Glutamatergic neuron (in vitro differentiated cells): ENCODE data around the gene PSMA6. TPM values are rescaled to one million over a fixed set of nuclear protein-coding genes. Genes with fewer than 3 reads are reported as not detected.

Experiments
- DNase-seq: peaks from one replicate; pipeline ENCODE4 v3.0.0; 2022
- H3K27ac Mint-ChIP-seq: one replicate; pipeline ENCODE4 v1.8.0; 2020; ENCODE audit warnings: mild to moderate bottlenecking, mixed read lengths, inconsistent platforms; ENCODE audit not compliant: unreplicated experiment
- H3K27me3 Mint-ChIP-seq: one replicate; pipeline ENCODE4 v1.8.0; 2020; ENCODE audit warnings: mild to moderate bottlenecking, moderate library complexity, mixed read lengths, inconsistent platforms; ENCODE audit not compliant: unreplicated experiment
- H3K36me3 Mint-ChIP-seq: one replicate; pipeline ENCODE4 v1.8.0; 2020; ENCODE audit warnings: mild to moderate bottlenecking, mixed read lengths, inconsistent platforms; ENCODE audit not compliant: unreplicated experiment
- H3K4me1 Mint-ChIP-seq: one replicate; pipeline ENCODE4 v1.8.0; 2020; ENCODE audit warnings: mild to moderate bottlenecking, low read depth, mixed read lengths, inconsistent platforms; ENCODE audit not compliant: unreplicated experiment
- H3K4me3 Mint-ChIP-seq: one replicate; pipeline ENCODE4 v1.8.0; 2020; ENCODE audit warnings: mild to moderate bottlenecking, mixed read lengths, inconsistent platforms; ENCODE audit not compliant: unreplicated experiment
- H3K9me3 Mint-ChIP-seq: one replicate; pipeline ENCODE4 v1.8.0; 2020; ENCODE audit warnings: mild to moderate bottlenecking, moderate library complexity, mixed read lengths, inconsistent platforms; ENCODE audit not compliant: unreplicated experiment
- total RNA-seq: library from RNA; stranded (reverse); fragmentation: NEBNext Ultra II Directional; extraction: Animal tissue kit (Norgen Biotek cat#: 25700); gene quantifications from one replicate; pipeline ENCODE4 v1.2.1, GENCODE V29; 2021; ENCODE audit not compliant: unreplicated experiment
- TF ChIP-seq, protein P1 (sequence below): fragments of 200-600 bp; sonication (generic); IDR thresholded peaks from one replicate; pipeline ENCODE4 v1.5.0; 2021; ENCODE audit not compliant: partially characterized antibody, unreplicated experiment

The PSMA6 gene
- total RNA-seq, 1 donor from 2014 or later, result 148 TPM

DNA sequence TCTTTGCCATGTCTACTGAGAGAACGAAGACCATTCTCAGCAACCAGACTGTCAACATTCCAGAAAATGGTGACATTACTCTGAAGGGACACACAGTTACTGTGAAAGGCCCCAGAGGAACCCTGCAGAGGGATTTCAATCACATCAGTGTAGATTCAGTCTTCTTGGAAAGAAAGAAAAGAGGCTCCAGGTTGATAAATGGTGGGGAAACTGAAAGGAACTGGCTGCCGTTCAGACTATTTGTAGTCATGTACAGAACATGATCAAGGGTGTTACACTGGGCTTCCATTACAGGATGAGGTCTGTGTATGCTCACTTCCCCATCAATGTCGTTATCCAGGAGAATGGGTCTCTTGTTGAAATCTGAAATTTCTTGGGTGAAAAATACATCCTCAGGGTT is 29.7 kb upstream of the PSMA6 start:
- Mint-ChIP-seq H3K4me3 (no peak overlapping the region), H3K27ac (no peak overlapping the region), H3K27me3 (no peaks in the 10 kb centered on the region), H3K36me3 (peaks cover 6% of the 10 kb centered on the region), H3K4me1 (no peaks in the 10 kb centered on the region), H3K9me3 (no peaks in the 10 kb centered on the region)
- TF ChIP-seq, protein P1, sequence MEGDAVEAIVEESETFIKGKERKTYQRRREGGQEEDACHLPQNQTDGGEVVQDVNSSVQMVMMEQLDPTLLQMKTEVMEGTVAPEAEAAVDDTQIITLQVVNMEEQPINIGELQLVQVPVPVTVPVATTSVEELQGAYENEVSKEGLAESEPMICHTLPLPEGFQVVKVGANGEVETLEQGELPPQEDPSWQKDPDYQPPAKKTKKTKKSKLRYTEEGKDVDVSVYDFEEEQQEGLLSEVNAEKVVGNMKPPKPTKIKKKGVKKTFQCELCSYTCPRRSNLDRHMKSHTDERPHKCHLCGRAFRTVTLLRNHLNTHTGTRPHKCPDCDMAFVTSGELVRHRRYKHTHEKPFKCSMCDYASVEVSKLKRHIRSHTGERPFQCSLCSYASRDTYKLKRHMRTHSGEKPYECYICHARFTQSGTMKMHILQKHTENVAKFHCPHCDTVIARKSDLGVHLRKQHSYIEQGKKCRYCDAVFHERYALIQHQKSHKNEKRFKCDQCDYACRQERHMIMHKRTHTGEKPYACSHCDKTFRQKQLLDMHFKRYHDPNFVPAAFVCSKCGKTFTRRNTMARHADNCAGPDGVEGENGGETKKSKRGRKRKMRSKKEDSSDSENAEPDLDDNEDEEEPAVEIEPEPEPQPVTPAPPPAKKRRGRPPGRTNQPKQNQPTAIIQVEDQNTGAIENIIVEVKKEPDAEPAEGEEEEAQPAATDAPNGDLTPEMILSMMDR, result no peak
- DNase-seq, result no peak

GRCh38 chr14:35268946-35269345 is 23.2 kb upstream of the PSMA6 start:
- Mint-ChIP-seq H3K4me1 (no peaks in the 10 kb centered on the region), H3K36me3 (no peaks in the 10 kb centered on the region), H3K27me3 (no peaks in the 10 kb centered on the region), H3K27ac (no peak overlapping the region), H3K4me3 (no peak overlapping the region), H3K9me3 (no peaks in the 10 kb centered on the region)
- TF ChIP-seq, protein P1, result no peak
- no peak for DNase-seq

DNA sequence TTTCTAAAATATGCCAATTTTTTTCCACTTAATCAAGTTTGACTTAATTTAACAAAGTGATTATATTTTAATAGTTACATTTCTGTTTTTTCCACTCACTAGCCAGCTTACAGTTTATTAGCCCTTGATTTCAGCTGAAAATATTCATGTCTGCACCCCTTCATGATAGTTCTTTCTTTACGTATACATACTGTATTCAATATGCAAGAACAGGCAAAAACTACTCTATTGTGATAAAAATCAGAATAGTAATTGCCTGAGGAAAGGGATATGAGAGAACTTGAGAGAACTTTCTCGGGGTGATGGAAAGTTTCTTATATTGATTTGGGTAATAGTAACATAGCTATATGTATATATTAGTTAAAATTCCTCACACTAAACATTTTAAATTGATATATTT is 17.4 kb upstream of the PSMA6 start:
- Mint-ChIP-seq H3K27ac (no peak overlapping the region), H3K36me3 (no peaks in the 10 kb centered on the region), H3K4me1 (no peaks in the 10 kb centered on the region), H3K27me3 (no peaks in the 10 kb centered on the region), H3K9me3 (no peaks in the 10 kb centered on the region), H3K4me3 (no peak overlapping the region)
- no peak for DNase-seq
- TF ChIP-seq, protein P1, result no peak

GRCh38 chr14:35277179-35277578 is 15.0 kb upstream of the PSMA6 start:
- TF ChIP-seq, protein P1, result no peak
- Mint-ChIP-seq H3K9me3 (no peaks in the 10 kb centered on the region), H3K27me3 (no peaks in the 10 kb centered on the region), H3K4me1 (no peaks in the 10 kb centered on the region), H3K4me3 (no peak overlapping the region), H3K36me3 (no peaks in the 10 kb centered on the region), H3K27ac (no peak overlapping the region)
- no peak for DNase-seq

GRCh38 chr14:35279369-35279768 is 12.8 kb upstream of the PSMA6 start:
- TF ChIP-seq, protein P1, result no peak
- DNase-seq, result no peak
- no peaks in the 10 kb centered on the region for H3K27me3 Mint-ChIP-seq
- no peaks in the 10 kb centered on the region for H3K9me3 Mint-ChIP-seq
- no peak overlapping the region for H3K27ac Mint-ChIP-seq
- H3K4me3 Mint-ChIP-seq, result no peak overlapping the region
- no peaks in the 10 kb centered on the region for H3K36me3 Mint-ChIP-seq
- H3K4me1 Mint-ChIP-seq, result no peaks in the 10 kb centered on the region
